BE2C (cell line): ENCODE data around the gene ANKRD44.

Experiments used
- DNase-seq: peaks from one replicate; pipeline ENCODE4 v3.0.0-alpha.2; 2020
- H3K27me3 ChIP-seq: fragments of 250-450 bp; sonication (Bioruptor Pico); 2 replicates; pipeline ENCODE4 v1.5.1; 2020; ENCODE audit warnings: mild to moderate bottlenecking
- H3K36me3 ChIP-seq: fragments of 250-450 bp; sonication (Bioruptor Pico); 2 replicates; pipeline ENCODE4 v1.5.1; 2020; ENCODE audit warnings: mild to moderate bottlenecking
- H3K4me1 ChIP-seq: fragments of 250-450 bp; sonication (Bioruptor Pico); 2 replicates; pipeline ENCODE4 v1.5.1; 2020
- H3K4me3 ChIP-seq: 2 replicates; pipeline ENCODE4 v1.5.1; 2011; ENCODE audit warnings: low read depth, low read length
- H3K9me3 ChIP-seq: fragments of 250-450 bp; sonication (Bioruptor Pico); 2 replicates; pipeline ENCODE4 v1.5.1; 2020
- CTCF ChIP-seq: IDR thresholded peaks from 2 replicates; pipeline ENCODE4 v1.5.1; 2012; ENCODE audit warnings: mild to moderate bottlenecking, low read depth, low read length

Gene ANKRD44

GRCh38 chr2:197058777-197059300 lies 251.7 kb downstream of the ANKRD44 start:
- no peaks in the 10 kb centered on the region for H3K36me3 ChIP-seq
- no peaks in the 10 kb centered on the region for H3K27me3 ChIP-seq
- TF ChIP-seq CTCF: no peak
- H3K9me3 ChIP-seq: no peaks in the 10 kb centered on the region
- no peak overlapping the region for H3K4me3 ChIP-seq
- DNase-seq: no peak
- H3K4me1 ChIP-seq: no peaks in the 10 kb centered on the region

DNA sequence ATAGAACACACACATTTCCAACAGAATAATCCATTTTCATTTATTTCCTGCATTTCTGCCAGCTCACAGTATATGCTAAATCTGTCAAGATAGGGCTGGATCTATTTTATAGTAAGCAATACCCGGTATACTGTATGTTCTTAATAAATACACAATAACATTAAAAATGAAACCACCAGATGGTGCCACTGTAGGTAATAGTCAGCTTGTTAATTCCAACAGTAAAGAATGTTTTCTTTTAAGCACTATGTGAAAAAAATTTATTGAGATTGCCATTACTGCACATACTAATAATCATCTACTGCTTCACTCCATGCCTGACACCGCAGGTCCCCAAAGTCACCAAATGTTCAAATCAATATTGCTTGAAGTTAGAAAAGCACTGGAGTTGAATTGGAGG lies 252.6 kb downstream of the ANKRD44 start:
- H3K27me3 ChIP-seq: no peaks in the 10 kb centered on the region
- no peak overlapping the region for H3K4me3 ChIP-seq
- H3K9me3 ChIP-seq: 0 out of 2 replicates have a peak, but pooled peaks cover 3% of the 10 kb centered on the region
- H3K36me3 ChIP-seq: no peaks in the 10 kb centered on the region
- no peak for DNase-seq
- no peak for TF ChIP-seq CTCF
- H3K4me1 ChIP-seq: peaks cover 2% of the 10 kb centered on the region

DNA sequence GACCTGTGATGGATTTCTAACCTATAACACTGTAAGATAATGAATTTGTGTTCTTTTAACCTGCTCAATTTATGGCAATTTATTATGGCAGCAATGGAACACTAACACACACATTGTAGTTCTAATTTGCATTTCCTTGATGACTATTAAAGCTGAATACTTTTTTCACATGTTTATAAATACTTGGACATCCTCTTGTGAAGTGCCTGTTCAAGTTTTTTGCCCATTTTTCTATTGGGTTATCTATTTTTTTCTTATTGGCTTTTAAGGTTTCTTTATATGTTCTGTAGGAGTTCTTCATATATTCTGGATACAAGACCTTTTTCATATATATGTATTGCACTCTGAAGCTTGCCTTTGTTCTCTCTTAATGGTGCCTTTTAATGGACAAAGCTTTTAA lies 255.5 kb downstream of the ANKRD44 start:
- no peak for DNase-seq
- no peaks in the 10 kb centered on the region for H3K27me3 ChIP-seq
- no peak overlapping the region for H3K4me3 ChIP-seq
- H3K36me3 ChIP-seq: no peaks in the 10 kb centered on the region
- H3K4me1 ChIP-seq: peaks cover 16% of the 10 kb centered on the region
- no peak for TF ChIP-seq CTCF
- H3K9me3 ChIP-seq: 0 out of 2 replicates have a peak, but pooled peaks cover 3% of the 10 kb centered on the region

DNA sequence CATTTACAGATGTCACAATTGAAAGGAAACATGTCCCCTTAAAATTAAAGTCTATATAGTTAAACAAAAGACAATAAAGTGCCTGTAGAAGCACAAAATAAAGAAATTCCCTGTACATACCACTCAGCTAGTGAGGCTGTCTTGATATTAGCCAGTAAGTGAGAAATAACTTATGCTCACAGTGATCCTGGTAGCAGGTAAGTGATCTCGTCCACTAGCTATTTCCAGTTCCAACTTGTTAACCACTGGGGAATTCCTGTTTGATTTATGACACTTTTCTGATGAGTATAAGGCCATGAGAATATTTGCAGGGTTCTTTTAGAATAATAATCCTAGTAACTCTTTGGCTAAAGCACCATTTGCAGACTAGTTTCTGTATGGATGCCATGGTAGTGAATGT lies 256.1 kb downstream of the ANKRD44 start:
- Histone ChIP-seq H3K27me3 (no peaks in the 10 kb centered on the region), H3K4me3 (no peak overlapping the region), H3K36me3 (no peaks in the 10 kb centered on the region), H3K4me1 (peaks cover 16% of the 10 kb centered on the region), H3K9me3 (0 out of 2 replicates have a peak, but pooled peaks cover 3% of the 10 kb centered on the region)
- TF ChIP-seq CTCF: no peak
- DNase-seq: no peak

DNA sequence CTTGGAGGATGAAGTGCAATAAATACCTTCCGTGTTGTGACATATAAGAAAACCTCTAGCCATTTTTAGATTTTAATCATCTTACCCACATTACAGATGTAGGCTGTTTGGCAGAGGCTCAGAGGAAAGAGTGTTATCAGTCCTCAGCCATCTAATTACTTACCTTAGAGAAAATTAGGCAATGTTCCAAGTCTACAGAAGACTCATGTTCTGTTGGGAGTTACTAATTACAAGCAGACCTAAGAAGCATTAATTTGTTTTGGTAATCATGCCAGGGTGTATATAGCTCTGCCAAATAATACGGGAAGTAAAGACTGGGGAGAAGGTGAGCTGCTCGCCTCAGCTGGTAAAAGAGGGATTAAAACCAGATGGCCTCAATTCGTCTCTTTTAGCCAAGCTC lies 258.2 kb downstream of the ANKRD44 start:
- no peak overlapping the region for H3K4me3 ChIP-seq
- H3K4me1 ChIP-seq: peaks cover 16% of the 10 kb centered on the region
- H3K9me3 ChIP-seq: 0 out of 2 replicates have a peak, but pooled peaks cover 3% of the 10 kb centered on the region
- peak; percentile 16 for DNase-seq
- TF ChIP-seq CTCF: no peak
- H3K27me3 ChIP-seq: no peaks in the 10 kb centered on the region
- H3K36me3 ChIP-seq: no peaks in the 10 kb centered on the region

DNA sequence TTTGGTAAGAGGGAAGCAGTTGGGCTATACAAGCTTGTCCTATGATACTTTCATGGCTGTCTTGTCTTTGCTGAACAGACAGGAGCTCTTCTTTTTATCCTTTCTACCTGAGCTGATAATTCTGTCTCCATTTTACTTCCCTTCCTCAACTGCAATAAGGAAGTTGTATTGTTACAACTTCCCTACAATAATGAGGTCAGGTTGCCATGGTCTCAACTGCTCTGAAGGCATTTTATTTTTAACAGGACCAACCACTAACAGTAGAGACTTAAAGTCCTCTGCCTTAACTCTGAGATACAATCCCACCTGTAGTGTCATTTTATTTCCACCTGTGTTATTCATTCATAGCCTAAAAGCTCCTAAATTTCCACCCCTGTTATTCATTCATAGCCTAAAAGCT lies 265.5 kb downstream of the ANKRD44 start:
- no peaks in the 10 kb centered on the region for H3K36me3 ChIP-seq
- H3K27me3 ChIP-seq: no peaks in the 10 kb centered on the region
- no peak for TF ChIP-seq CTCF
- no peaks in the 10 kb centered on the region for H3K4me1 ChIP-seq
- no peak for DNase-seq
- H3K9me3 ChIP-seq: no peaks in the 10 kb centered on the region
- H3K4me3 ChIP-seq: no peak overlapping the region
